ENCODE measurements around the gene FARP1.

DNA sequence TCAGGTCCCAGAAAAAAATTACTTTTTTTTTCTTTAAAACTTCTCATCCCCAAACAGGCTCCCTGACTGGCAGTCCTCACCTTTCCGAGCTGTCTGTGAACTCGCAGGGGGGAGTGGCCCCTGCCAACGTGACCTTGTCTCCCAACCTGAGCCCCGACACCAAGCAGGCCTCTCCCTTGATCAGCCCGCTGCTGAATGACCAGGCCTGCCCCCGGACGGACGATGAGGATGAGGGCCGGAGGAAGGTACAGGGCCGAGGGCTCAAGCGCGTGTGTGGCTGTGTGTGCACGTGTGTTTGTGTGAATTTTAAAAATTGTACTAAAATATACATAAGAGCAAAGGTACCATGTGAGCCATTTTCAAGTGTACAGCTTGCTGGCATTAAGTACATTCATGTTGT is 266.4 kb downstream of the FARP1 start:
- TF ChIP-seq, protein P1, sequence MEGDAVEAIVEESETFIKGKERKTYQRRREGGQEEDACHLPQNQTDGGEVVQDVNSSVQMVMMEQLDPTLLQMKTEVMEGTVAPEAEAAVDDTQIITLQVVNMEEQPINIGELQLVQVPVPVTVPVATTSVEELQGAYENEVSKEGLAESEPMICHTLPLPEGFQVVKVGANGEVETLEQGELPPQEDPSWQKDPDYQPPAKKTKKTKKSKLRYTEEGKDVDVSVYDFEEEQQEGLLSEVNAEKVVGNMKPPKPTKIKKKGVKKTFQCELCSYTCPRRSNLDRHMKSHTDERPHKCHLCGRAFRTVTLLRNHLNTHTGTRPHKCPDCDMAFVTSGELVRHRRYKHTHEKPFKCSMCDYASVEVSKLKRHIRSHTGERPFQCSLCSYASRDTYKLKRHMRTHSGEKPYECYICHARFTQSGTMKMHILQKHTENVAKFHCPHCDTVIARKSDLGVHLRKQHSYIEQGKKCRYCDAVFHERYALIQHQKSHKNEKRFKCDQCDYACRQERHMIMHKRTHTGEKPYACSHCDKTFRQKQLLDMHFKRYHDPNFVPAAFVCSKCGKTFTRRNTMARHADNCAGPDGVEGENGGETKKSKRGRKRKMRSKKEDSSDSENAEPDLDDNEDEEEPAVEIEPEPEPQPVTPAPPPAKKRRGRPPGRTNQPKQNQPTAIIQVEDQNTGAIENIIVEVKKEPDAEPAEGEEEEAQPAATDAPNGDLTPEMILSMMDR (IDR thresholded peaks at IDR 0.05) = no peak
- TF ChIP-seq TAF1 (IDR thresholded peaks at IDR 0.05; ENCODE audit: borderline replicate concordance, low read depth, low read length) (no peak), YY1 (IDR thresholded peaks at IDR 0.05; ENCODE audit: low read depth) (no peak), EZH2phosphoT487 (IDR thresholded peaks at IDR 0.05; ENCODE audit: borderline replicate concordance, low read depth) (no peak), GABPA (IDR thresholded peaks at IDR 0.05; ENCODE audit: low read depth) (no peak), JUND (IDR thresholded peaks at IDR 0.05) (no peak), POLR2AphosphoS5 (IDR thresholded peaks at IDR 0.05; ENCODE audit: low read depth, low read length) (no peak), FOXM1 (IDR thresholded peaks at IDR 0.05; ENCODE audit: low read depth) (no peak)
- TF ChIP-seq, protein P2, sequence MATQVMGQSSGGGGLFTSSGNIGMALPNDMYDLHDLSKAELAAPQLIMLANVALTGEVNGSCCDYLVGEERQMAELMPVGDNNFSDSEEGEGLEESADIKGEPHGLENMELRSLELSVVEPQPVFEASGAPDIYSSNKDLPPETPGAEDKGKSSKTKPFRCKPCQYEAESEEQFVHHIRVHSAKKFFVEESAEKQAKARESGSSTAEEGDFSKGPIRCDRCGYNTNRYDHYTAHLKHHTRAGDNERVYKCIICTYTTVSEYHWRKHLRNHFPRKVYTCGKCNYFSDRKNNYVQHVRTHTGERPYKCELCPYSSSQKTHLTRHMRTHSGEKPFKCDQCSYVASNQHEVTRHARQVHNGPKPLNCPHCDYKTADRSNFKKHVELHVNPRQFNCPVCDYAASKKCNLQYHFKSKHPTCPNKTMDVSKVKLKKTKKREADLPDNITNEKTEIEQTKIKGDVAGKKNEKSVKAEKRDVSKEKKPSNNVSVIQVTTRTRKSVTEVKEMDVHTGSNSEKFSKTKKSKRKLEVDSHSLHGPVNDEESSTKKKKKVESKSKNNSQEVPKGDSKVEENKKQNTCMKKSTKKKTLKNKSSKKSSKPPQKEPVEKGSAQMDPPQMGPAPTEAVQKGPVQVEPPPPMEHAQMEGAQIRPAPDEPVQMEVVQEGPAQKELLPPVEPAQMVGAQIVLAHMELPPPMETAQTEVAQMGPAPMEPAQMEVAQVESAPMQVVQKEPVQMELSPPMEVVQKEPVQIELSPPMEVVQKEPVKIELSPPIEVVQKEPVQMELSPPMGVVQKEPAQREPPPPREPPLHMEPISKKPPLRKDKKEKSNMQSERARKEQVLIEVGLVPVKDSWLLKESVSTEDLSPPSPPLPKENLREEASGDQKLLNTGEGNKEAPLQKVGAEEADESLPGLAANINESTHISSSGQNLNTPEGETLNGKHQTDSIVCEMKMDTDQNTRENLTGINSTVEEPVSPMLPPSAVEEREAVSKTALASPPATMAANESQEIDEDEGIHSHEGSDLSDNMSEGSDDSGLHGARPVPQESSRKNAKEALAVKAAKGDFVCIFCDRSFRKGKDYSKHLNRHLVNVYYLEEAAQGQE (IDR thresholded peaks at IDR 0.05; ENCODE audit: low read depth, low read length) = no peak
